IPS DF 6.9 (cell line): ENCODE data around the gene CHRM1.
"Not testable (repeated sequence)": the region's sequence is repeated elsewhere in the genome, so short reads cannot be mapped to it uniquely, and the experiment has no call there.

ENCODE experiments used
- DNase-seq: peaks from one replicate; pipeline ENCODE4 v3.0.0-alpha.2; 2013; ENCODE audit warnings: low read depth, low spot score
- H3K27ac ChIP-seq: one replicate; pipeline ENCODE4 v1.5.1; 2013; ENCODE audit warnings: low read length, control low read depth
- H3K27me3 ChIP-seq: 2 replicates; pipeline ENCODE4 v1.6.1; 2013; ENCODE audit warnings: mild to moderate bottlenecking, low read length; ENCODE audit not compliant: control insufficient read depth, insufficient read depth
- H3K36me3 ChIP-seq: 2 replicates; pipeline ENCODE4 v1.6.1; 2013; ENCODE audit warnings: low read length; ENCODE audit not compliant: control insufficient read depth, insufficient read depth
- H3K4me1 ChIP-seq: 2 replicates; pipeline ENCODE4 v1.6.1; 2013; ENCODE audit warnings: low read length; ENCODE audit not compliant: control insufficient read depth, insufficient read depth
- H3K4me3 ChIP-seq: 2 replicates; pipeline ENCODE4 v1.5.1; 2013; ENCODE audit warnings: mild to moderate bottlenecking, low read length
- H3K9me3 ChIP-seq: 2 replicates; pipeline ENCODE4 v1.6.1; 2013; ENCODE audit warnings: low read length, inconsistent platforms; ENCODE audit not compliant: control insufficient read depth, insufficient read depth
- WGBS: extraction: QIAGEN DNeasy Blood & Tissue Kit; methylation state at CpG from one replicate; pipeline ENCODE4 v1.1.7; 2013; ENCODE audit warnings: mixed read lengths, missing lambda C conversion rate; ENCODE audit not compliant: insufficient read length, insufficient coverage; 5-methylcytosine and 5-hydroxymethylcytosine counted together

Gene CHRM1

DNA sequence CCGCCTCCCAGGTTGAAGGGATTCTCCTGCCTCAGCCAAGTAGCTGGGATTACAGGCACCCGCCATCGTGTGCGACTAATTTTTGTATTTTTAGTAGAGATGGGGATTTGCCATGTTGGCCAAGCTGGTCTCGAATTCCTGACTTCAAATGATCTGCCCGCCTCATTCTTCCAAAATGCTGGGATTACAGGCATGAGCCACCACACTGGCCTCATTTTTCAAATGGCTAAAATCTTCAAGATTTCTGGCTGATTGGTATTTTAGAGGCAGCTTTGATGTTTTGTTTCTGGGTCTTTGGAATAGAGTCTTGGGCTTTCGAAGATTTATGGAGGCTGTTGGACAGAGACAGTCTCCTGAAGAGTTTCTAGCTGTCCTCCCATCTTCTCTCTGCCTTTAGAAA is 46.3 kb downstream of the CHRM1 start:
- peaks cover 3% of the 10 kb centered on the region; the same call in 1 of the 2 replicates for H3K4me1 ChIP-seq
- whole genome bisulfite sequencing, result no CpG with 5 or more reads among the region's 7 CpGs
- no peak for DNase-seq
- H3K27ac ChIP-seq, result no peak overlapping the region
- peaks cover 18% of the 10 kb centered on the region; the same call in 1 of the 2 replicates for H3K36me3 ChIP-seq
- H3K9me3 ChIP-seq, result no peaks in the 10 kb centered on the region
- no peak overlapping the region for H3K4me3 ChIP-seq
- no peaks in the 10 kb centered on the region for H3K27me3 ChIP-seq

DNA sequence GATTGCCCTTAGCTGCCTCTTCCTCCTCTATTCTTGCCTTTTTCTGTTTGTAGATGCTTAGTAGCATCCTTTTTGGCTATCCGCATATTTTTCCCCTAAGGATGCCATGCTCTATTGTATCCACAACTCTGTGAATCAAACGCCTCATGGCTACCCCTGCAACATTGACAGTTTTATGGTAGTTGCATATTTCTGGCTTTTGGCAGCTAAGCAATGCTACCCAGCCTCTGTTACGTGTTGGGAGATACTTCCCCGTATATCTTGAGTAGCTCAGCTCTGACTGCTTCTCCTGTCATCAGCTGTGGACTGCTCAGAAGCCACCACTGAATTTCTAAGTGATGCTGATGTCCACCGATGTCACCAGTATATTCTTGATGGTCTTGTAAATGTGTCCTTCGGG is 55.5 kb downstream of the CHRM1 start:
- H3K9me3 ChIP-seq, result no peaks in the 10 kb centered on the region
- H3K4me1 ChIP-seq, result no peaks in the 10 kb centered on the region
- no peaks in the 10 kb centered on the region for H3K27me3 ChIP-seq
- H3K4me3 ChIP-seq, result no peak overlapping the region
- no peak overlapping the region for H3K27ac ChIP-seq
- DNase-seq, result no peak
- WGBS, result no CpG with 5 or more reads among the region's 6 CpGs
- 0 out of 2 replicates have a peak, but pooled peaks cover 4% of the 10 kb centered on the region for H3K36me3 ChIP-seq

DNA sequence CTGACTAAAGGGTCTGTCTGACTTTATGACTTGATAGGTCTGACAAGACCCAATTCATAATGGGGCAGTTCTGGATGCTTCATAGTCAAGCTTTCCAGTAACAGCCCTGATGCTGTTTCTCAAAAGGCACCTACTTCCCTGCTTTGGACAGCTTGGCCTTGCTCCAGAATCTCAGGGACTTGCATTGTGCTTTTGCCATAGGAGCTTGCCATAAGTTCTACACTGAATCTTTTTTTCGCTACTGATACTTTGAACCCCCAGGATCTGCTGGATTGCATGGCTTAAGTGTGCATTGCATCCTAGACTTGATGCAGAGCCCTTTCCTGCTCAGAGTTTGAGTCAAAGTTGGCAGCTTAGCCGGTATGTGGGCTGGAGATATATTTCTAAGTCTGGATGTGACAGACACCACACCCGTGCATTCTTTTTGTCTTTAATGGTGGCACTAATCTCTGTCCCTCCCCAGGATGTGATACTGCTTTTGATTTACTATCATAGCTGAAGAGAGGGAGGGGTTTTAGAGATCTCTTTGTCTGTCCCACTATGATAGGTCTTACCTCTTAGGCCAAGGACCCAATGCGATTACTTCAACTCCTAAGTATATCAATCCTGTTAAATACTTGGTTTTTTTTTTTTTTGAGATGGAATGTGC is 57.4 kb downstream of the CHRM1 start:
- Histone ChIP-seq H3K9me3 (no peaks in the 10 kb centered on the region), H3K4me1 (no peaks in the 10 kb centered on the region; the same call in 1 of the 2 replicates), H3K4me3 (no peak overlapping the region), H3K27me3 (no peaks in the 10 kb centered on the region), H3K27ac (no peak overlapping the region), H3K36me3 (0 out of 2 replicates have a peak, but pooled peaks cover 4% of the 10 kb centered on the region)
- no CpG with 5 or more reads among the region's 4 CpGs for WGBS
- no peak for DNase-seq

DNA sequence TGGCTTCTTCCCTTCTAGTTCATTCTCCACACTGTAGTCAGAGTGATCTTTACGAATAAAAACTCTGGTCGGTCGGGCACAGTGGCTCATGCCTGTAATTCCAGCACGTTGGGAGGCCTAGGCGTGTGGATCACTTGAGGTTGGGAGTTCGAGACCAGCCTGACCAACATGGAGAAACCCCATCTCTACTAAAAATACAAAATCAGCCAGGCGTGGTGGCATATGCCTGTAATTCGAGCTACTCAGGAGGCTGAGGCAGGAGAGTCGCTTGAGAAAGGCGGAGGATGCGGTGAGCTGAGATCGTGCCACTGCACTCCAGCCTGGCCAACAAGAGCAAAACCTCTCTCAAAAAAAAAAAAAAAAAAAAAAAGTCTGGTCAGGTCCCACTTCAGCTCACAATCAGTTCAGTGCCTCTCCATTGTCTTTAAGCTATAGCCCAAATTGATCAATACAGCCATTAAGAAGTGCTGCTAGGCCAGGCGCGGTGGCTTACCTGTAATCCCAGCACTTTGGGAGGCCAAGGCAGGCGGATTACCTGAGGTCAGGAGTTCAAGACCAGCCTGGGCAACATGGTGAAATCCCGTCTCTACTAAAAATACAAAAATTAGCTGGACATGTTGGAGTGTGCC is 59.5 kb downstream of the CHRM1 start:
- WGBS, result no CpG with 5 or more reads among the region's 16 CpGs
- not testable (repeated sequence) for H3K27ac ChIP-seq, H3K4me1 ChIP-seq, H3K4me3 ChIP-seq, H3K36me3 ChIP-seq, H3K9me3 ChIP-seq, DNase-seq, H3K27me3 ChIP-seq

DNA sequence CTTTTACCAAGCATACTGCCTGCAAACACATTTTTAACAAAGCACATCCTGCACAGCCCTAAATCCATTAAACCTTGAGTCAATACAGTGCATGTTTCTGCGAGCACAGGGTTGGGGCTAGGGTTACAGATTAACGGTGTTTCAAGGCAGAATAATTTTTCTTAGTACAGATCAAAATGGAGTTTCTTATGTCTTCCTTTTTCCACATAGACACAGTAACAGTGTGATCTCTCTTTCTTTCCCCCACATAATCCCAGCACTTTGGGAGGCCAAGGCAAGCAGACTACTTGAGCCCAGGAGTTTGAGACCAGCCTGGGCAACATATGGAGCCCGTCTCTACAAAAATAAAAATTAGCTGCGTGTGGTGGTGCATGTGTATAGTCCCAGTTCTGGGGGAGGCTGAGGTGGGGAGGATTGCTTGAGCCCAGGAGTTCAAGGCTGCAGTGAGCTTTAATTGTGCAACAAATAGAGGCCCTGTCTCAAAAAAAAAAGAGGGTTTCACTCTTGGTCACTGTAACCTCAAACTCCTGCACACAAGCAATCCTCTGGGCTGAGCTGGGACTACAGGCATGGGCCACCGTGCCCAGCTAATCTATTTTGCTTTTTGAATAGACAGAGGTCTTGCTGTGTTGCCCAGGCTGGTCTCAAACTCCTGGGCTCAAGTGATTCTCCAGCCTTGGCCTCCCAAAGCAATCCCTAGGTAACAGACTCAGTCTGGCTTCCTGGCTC is 60.2 kb downstream of the CHRM1 start:
- Histone ChIP-seq H3K27ac (no peak overlapping the region), H3K4me3 (no peak overlapping the region), H3K27me3 (no peaks in the 10 kb centered on the region), H3K36me3 (0 out of 2 replicates have a peak, but pooled peaks cover 4% of the 10 kb centered on the region), H3K9me3 (no peaks in the 10 kb centered on the region), H3K4me1 (no peaks in the 10 kb centered on the region; the same call in 1 of the 2 replicates)
- no peak for DNase-seq
- no CpG with 5 or more reads among the region's 5 CpGs for WGBS

DNA sequence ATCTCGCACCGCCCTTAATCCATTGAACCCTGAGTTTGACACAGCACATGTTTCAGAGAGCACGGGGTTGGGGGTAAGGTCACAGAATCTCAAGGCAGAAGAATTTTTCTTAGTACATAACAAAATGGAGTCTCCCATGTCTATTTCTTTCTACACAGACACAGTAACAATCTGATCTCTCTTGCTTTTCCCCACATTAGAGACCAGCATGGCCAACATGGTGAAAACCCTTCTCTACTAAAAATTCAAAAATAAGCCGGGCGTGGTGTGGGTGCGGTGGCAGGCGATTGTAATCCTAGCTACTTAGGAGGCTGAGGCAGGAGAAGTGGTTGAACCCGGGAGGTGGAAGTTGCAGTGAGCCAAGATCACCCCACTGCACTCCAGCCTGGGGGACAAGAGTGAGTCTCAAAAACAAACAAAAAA is 61.9 kb downstream of the CHRM1 start:
- no CpG with 5 or more reads among the region's 8 CpGs for WGBS
- not testable (repeated sequence) for H3K4me3 ChIP-seq, H3K4me1 ChIP-seq, H3K9me3 ChIP-seq, H3K27ac ChIP-seq, H3K27me3 ChIP-seq, DNase-seq
- peaks cover 13% of the 10 kb centered on the region; the same call in 1 of the 2 replicates for H3K36me3 ChIP-seq
